Activated CD8-positive, alpha-beta T cell treated with anti-CD3 and anti-CD28 coated beads for 36 hours (primary cell): ENCODE measurements around the gene PIK3R6. TPM values are rescaled to one million over a fixed set of nuclear protein-coding genes. Genes with fewer than 3 reads are reported as not detected.

Experiments used
- ATAC-seq: fragments of 200-7000 bp; cut with Tn5 transposase; one replicate; pipeline ENCODE4 v1.10.0; 2021; ENCODE audit warnings: mild to moderate bottlenecking, moderate library complexity
- CTCF ChIA-PET: fragments of 350-600 bp; sonication (Branson Sonifier 250); formaldehyde crosslinking; loops from one replicate; lab custom pipeline; 2021; ENCODE audit warnings: antibody characterized with exemption; lab: Charles Lee
- POLR2A ChIA-PET: fragments of 350-600 bp; sonication (Branson Sonifier 250); formaldehyde crosslinking; loops from one replicate; lab custom pipeline; 2021; ENCODE audit warnings: antibody characterized with exemption; lab: Charles Lee
- DNase-seq: peaks from one replicate; pipeline ENCODE4 v3.0.0-alpha.2; 2020
- H3K27ac Mint-ChIP-seq: one replicate; pipeline ENCODE4 v1.8.0; 2021; ENCODE audit warnings: mild to moderate bottlenecking, mixed read lengths
- H3K27me3 Mint-ChIP-seq: one replicate; pipeline ENCODE4 v1.8.0; 2021; ENCODE audit warnings: mixed read lengths
- H3K36me3 Mint-ChIP-seq: one replicate; pipeline ENCODE4 v1.8.0; 2021; ENCODE audit warnings: low read depth, mixed read lengths
- H3K4me1 Mint-ChIP-seq: one replicate; pipeline ENCODE4 v1.8.0; 2021; ENCODE audit warnings: low read depth, mixed read lengths
- H3K4me3 Mint-ChIP-seq: one replicate; pipeline ENCODE4 v1.8.0; 2021; ENCODE audit warnings: mild to moderate bottlenecking, moderate library complexity, mixed read lengths
- H3K9me3 Mint-ChIP-seq: one replicate; pipeline ENCODE4 v1.8.0; 2021; ENCODE audit warnings: mixed read lengths
- CTCF ChIP-seq: fragments of 200-600 bp; IDR thresholded peaks from one replicate; pipeline ENCODE4 v1.8.0; 2022; ENCODE audit warnings: antibody characterized with exemption, mild to moderate bottlenecking
- intact Hi-C: fragments of 100-400 bp; cut with micrococcal nuclease; formaldehyde crosslinking; loops from one replicate; pipeline ENCODE4 v1.10.0; 2022
- total RNA-seq, 2 experiments: library from RNA; stranded (reverse); gene quantifications; one replicate each; pipeline ENCODE4 v1.2.3, GENCODE V29; 2021

PIK3R6 gene
- total RNA-seq, 2 experiments from 2014 or later = 3.8 to 3.9 TPM

DNA sequence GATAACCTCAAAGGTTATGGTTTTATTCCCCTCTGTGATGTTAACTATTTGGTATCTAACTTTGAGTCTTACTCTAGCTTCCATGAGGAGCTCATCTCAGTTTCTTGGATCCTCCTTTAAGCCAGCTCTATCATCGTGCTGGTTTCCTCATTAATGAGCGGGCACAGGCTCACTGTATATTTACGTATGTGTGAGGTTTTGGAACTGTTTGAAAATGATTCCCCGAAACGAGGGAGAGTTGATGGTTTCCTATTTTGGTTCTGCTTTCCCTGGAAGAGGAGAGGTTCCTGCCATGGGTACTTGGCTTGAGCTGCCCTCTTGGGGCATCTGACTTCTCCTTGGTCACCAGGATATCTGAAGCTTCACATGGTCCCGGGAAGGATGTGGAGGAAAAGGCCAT, 32.7 kb upstream of the PIK3R6 start:
- Mint-ChIP-seq H3K27ac (peak overlapping the region; percentile 91), H3K4me3 (peak overlapping the region; percentile 42)

DNA sequence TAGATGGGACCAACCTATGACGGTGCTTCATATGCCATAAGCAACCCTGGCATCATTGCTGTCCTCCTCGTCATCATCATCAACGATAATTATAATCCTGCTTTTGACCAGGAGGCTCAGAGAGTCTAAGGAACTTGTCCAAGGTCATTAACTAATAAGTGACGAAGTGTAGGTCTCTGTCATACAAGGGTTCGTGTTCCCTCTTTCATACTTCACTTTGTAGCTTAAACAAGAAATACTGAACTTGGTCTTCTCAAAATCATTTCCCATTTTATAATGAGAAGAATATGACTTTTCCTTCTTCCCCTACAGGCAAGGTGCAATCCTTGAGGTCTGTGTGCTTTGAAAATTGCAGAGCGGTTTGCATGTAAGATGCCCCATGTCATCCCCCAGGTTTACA, 31.2 kb upstream of the PIK3R6 start:
- ChIA-PET CTCF (interaction anchor here (1.2 to 1.6 kb wide), 4 partner anchors 63 to 113 kb away, joined by 3 to 6 read pairs (median 4); partner anchors contain the start of gene PIK3R5), POLR2A (interaction anchor here (0.6 to 4.8 kb wide), 9 partner anchors 13 to 87 kb away, joined by 3 to 38 read pairs (median 5); partner anchors contain the start of gene PIK3R5)
- Mint-ChIP-seq H3K27me3 (no peaks in the 10 kb centered on the region), H3K9me3 (no peaks in the 10 kb centered on the region), H3K36me3 (peaks cover 64% of the 10 kb centered on the region), H3K4me3 (no peak overlapping the region), H3K27ac (peak overlapping the region; percentile 91), H3K4me1 (peaks cover 77% of the 10 kb centered on the region)
- intact Hi-C loops = no loop called here
- ATAC-seq (no peak), DNase-seq (no peak)
- TF ChIP-seq CTCF = no peak

More for the DNA sequence above, 32.7 kb upstream of the PIK3R6 start:
- Mint-ChIP-seq H3K36me3 (peaks cover 73% of the 10 kb centered on the region), H3K4me1 (peaks cover 71% of the 10 kb centered on the region), H3K9me3 (no peaks in the 10 kb centered on the region), H3K27me3 (no peaks in the 10 kb centered on the region)
- CTCF ChIA-PET = interaction anchor here (1.0 to 2.5 kb wide), 9 partner anchors 9 to 100 kb away, joined by 3 to 8 read pairs (median 5); no protein-coding TSS in a partner anchor
- intact Hi-C loops = no loop called here
- ATAC-seq (no peak), DNase-seq (no peak)
- no peak for TF ChIP-seq CTCF
- POLR2A ChIA-PET = interaction anchor here (1.2 to 4.8 kb wide), 7 partner anchors 10 to 65 kb away, joined by 3 to 38 read pairs (median 9); partner anchors contain the start of gene PIK3R5

- Mint-ChIP-seq H3K27ac (peak overlapping the region; percentile 91), H3K4me1 (peaks cover 78% of the 10 kb centered on the region), H3K27me3 (no peaks in the 10 kb centered on the region), H3K4me3 (no peak overlapping the region), H3K9me3 (no peaks in the 10 kb centered on the region), H3K36me3 (peaks cover 63% of the 10 kb centered on the region)
- CTCF ChIA-PET = interaction anchor here (1.2 to 1.6 kb wide), 3 partner anchors 64 to 112 kb away, joined by 3 to 5 read pairs (median 4); partner anchors contain the start of gene PIK3R5
- intact Hi-C loops = no loop called here
- no peak for TF ChIP-seq CTCF
- POLR2A ChIA-PET = interaction anchor here (0.6 to 4.8 kb wide), 6 partner anchors 13 to 87 kb away, joined by 3 to 38 read pairs (median 5); partner anchors contain the start of gene PIK3R5
- ATAC-seq (no peak), DNase-seq (no peak)
These were observed 30.7 kb upstream of the PIK3R6 start for GRCh38 chr17:8898126-8898525.

DNA sequence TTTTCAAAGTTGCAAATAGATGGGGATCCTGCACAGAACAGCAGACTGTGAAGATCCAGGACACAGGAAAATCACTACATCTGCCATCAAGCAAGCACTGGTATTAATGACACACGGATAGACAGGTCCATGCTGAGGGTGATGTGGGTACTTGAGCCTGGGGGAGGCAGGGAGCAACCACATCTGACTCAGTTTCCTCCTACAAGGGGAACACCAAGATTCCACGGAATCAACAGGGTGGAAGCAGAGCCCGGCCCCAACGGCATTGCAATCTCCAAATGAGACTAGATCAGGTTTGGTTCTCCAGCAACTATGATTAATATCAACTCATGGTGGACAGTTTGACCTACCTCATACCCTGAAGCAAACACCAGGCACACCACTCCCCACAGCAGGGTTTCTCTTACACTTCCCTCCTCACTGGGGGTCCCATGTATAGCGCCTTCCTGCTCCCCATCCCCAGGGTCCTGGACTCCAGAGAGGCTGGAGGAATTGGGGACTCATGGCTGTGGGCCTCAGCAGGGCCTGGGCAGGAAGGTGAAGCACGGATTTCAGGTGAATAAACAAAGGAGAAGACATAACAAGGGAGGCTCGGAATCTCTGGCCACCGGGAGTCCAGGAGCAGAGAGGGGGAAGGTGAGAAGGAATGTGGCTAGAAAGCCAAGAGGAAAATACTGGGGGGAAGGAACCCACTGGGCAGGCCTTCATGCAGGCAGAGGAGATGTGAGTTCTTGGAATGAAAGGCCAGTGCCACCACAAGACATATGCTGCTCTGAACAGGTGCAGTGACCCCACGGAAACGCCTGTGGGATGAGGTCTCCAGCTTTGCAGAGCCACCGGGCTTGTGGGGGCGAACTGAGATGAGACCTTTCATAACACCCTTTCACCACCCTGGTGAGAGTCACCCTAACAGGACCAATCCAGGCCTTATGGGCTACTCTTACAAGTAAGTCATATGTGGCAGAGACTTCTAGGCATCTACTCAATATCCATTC, 29.5 kb upstream of the PIK3R6 start:
- peaks cover 87% of the 10 kb centered on the region for H3K4me1 Mint-ChIP-seq
- ATAC-seq (no peak), DNase-seq (peak; percentile 61)
- intact Hi-C loops = no loop called here
- no peaks in the 10 kb centered on the region for H3K27me3 Mint-ChIP-seq
- H3K4me3 Mint-ChIP-seq = no peak overlapping the region
- H3K27ac Mint-ChIP-seq = peak overlapping the region; percentile 61
- POLR2A ChIA-PET = interaction anchor here (0.5 to 1.6 kb wide), 3 partner anchors 65 to 458 kb away, joined by 3 to 4 read pairs (median 3); no protein-coding TSS in a partner anchor
- TF ChIP-seq CTCF = no peak
- CTCF ChIA-PET = interaction anchor here (0.5 to 3.4 kb wide), 10 partner anchors 19 to 235 kb away, joined by 3 to 27 read pairs (median 7); no protein-coding TSS in a partner anchor
- H3K36me3 Mint-ChIP-seq = peaks cover 68% of the 10 kb centered on the region
- no peaks in the 10 kb centered on the region for H3K9me3 Mint-ChIP-seq
